ENCODE data around the gene CD300LB. TPM values are rescaled to one million over a fixed set of nuclear protein-coding genes. Genes with fewer than 3 reads are reported as not detected.

Gene CD300LB
- total RNA-seq, 1 donor from 2014 or later: not detected

- H3K27me3 Mint-ChIP-seq (ENCODE audit: unreplicated experiment): peaks cover 21% of the 10 kb centered on the region
- H3K4me1 Mint-ChIP-seq (ENCODE audit: low read depth, unreplicated experiment): no peaks in the 10 kb centered on the region
- TF ChIP-seq CTCF (IDR thresholded peaks at IDR 0.05; ENCODE audit: partially characterized antibody, unreplicated experiment): no peak
- no peak within 1 kb of the TSS for H3K4me3 Mint-ChIP-seq (ENCODE audit: unreplicated experiment)
- no peak for DNase-seq
- H3K36me3 Mint-ChIP-seq (ENCODE audit: unreplicated experiment): no peaks in the 10 kb centered on the region
- peak within 1 kb of the TSS; percentile 18 for H3K27ac Mint-ChIP-seq (ENCODE audit: unreplicated experiment)
- H3K9me3 Mint-ChIP-seq (ENCODE audit: unreplicated experiment): peaks cover 6% of the 10 kb centered on the region
Measured at GRCh38 chr17:74545843-74546230, 14.6 kb upstream of the CD300LB start, which contains the start of gene CD300C. TSS of gene CD300C (minus strand) at chr17:74546115. CDS start at chr17:74545782, 333 bp downstream.

GRCh38 chr17:74544991-74545842, 13.9 kb upstream of the CD300LB start:
- no peak for TF ChIP-seq CTCF (IDR thresholded peaks at IDR 0.05; ENCODE audit: partially characterized antibody, unreplicated experiment)
- Mint-ChIP-seq H3K27ac (ENCODE audit: unreplicated experiment) (peak overlapping the region; percentile 18), H3K4me1 (ENCODE audit: low read depth, unreplicated experiment) (no peaks in the 10 kb centered on the region), H3K36me3 (ENCODE audit: unreplicated experiment) (no peaks in the 10 kb centered on the region), H3K27me3 (ENCODE audit: unreplicated experiment) (peaks cover 23% of the 10 kb centered on the region), H3K4me3 (ENCODE audit: unreplicated experiment) (no peak overlapping the region), H3K9me3 (ENCODE audit: unreplicated experiment) (peaks cover 4% of the 10 kb centered on the region)
- no peak for DNase-seq

GRCh38 chr17:74543891-74544760, 12.9 kb upstream of the CD300LB start:
- peaks cover 27% of the 10 kb centered on the region for H3K27me3 Mint-ChIP-seq (ENCODE audit: unreplicated experiment)
- H3K4me1 Mint-ChIP-seq (ENCODE audit: low read depth, unreplicated experiment): no peaks in the 10 kb centered on the region
- no peak for TF ChIP-seq CTCF (IDR thresholded peaks at IDR 0.05; ENCODE audit: partially characterized antibody, unreplicated experiment)
- H3K27ac Mint-ChIP-seq (ENCODE audit: unreplicated experiment): no peak overlapping the region
- H3K9me3 Mint-ChIP-seq (ENCODE audit: unreplicated experiment): peaks cover 2% of the 10 kb centered on the region
- peaks cover 5% of the 10 kb centered on the region for H3K36me3 Mint-ChIP-seq (ENCODE audit: unreplicated experiment)
- no peak overlapping the region for H3K4me3 Mint-ChIP-seq (ENCODE audit: unreplicated experiment)
- no peak for DNase-seq

GRCh38 chr17:74543406-74543805, 12.1 kb upstream of the CD300LB start:
- peaks cover 2% of the 10 kb centered on the region for H3K9me3 Mint-ChIP-seq (ENCODE audit: unreplicated experiment)
- peaks cover 5% of the 10 kb centered on the region for H3K36me3 Mint-ChIP-seq (ENCODE audit: unreplicated experiment)
- no peak for DNase-seq
- no peaks in the 10 kb centered on the region for H3K4me1 Mint-ChIP-seq (ENCODE audit: low read depth, unreplicated experiment)
- no peak overlapping the region for H3K4me3 Mint-ChIP-seq (ENCODE audit: unreplicated experiment)
- no peak overlapping the region for H3K27ac Mint-ChIP-seq (ENCODE audit: unreplicated experiment)
- H3K27me3 Mint-ChIP-seq (ENCODE audit: unreplicated experiment): peaks cover 29% of the 10 kb centered on the region
- TF ChIP-seq CTCF (IDR thresholded peaks at IDR 0.05; ENCODE audit: partially characterized antibody, unreplicated experiment): no peak

Data from glutamatergic neuron (in vitro differentiated cells).